ENCODE results near the gene USP8.
"Not testable (repeated sequence)": the region's sequence is repeated elsewhere in the genome, so short reads cannot be mapped to it uniquely, and the experiment has no call there.

The USP8 gene

GRCh38 chr15:50487287-50487686 is 63.1 kb downstream of the USP8 start:
- no peaks in the 10 kb centered on the region for H3K9me3 ChIP-seq (ENCODE audit: severe bottlenecking)
- H3K27ac ChIP-seq, result no peak overlapping the region
- no peaks in the 10 kb centered on the region for H3K27me3 ChIP-seq (ENCODE audit: insufficient read depth, low read depth, severe bottlenecking)
- no peak for TF ChIP-seq CTCF (IDR thresholded peaks at IDR 0.05; ENCODE audit: low read depth, low read length)
- DNase-seq, result no peak
- no peak overlapping the region for H3K4me3 ChIP-seq (ENCODE audit: low read depth, low read length)
- H3K36me3 ChIP-seq, result peaks cover 45% of the 10 kb centered on the region

GRCh38 chr15:50493625-50494024 is 69.4 kb downstream of the USP8 start:
- Histone ChIP-seq H3K4me3 (ENCODE audit: low read depth, low read length) (no peak overlapping the region), H3K9me3 (ENCODE audit: severe bottlenecking) (no peaks in the 10 kb centered on the region), H3K27me3 (ENCODE audit: insufficient read depth, low read depth, severe bottlenecking) (no peaks in the 10 kb centered on the region), H3K27ac (no peak overlapping the region), H3K36me3 (peaks cover 66% of the 10 kb centered on the region)
- no peak for DNase-seq
- no peak for TF ChIP-seq CTCF (IDR thresholded peaks at IDR 0.05; ENCODE audit: low read depth, low read length)

- not testable (repeated sequence) for DNase-seq; H3K27ac ChIP-seq; H3K9me3 ChIP-seq (ENCODE audit: severe bottlenecking); H3K27me3 ChIP-seq (ENCODE audit: insufficient read depth, low read depth, severe bottlenecking); H3K4me3 ChIP-seq (ENCODE audit: low read depth, low read length)
- H3K36me3 ChIP-seq, result peaks cover 70% of the 10 kb centered on the region
These were observed 70.3 kb downstream of the USP8 start for GRCh38 chr15:50494547-50494946.

GRCh38 chr15:50496692-50497091 is 72.5 kb downstream of the USP8 start:
- H3K36me3 ChIP-seq, result peaks cover 65% of the 10 kb centered on the region

GRCh38 chr15:50500352-50500751 is 76.1 kb downstream of the USP8 start:
- H3K4me3 ChIP-seq (ENCODE audit: low read depth, low read length), result no peak overlapping the region
- H3K36me3 ChIP-seq, result peaks cover 38% of the 10 kb centered on the region
- H3K27me3 ChIP-seq (ENCODE audit: insufficient read depth, low read depth, severe bottlenecking), result no peaks in the 10 kb centered on the region
- TF ChIP-seq CTCF (IDR thresholded peaks at IDR 0.05; ENCODE audit: low read depth, low read length), result no peak
- no peak for DNase-seq
- H3K27ac ChIP-seq, result no peak overlapping the region
- no peaks in the 10 kb centered on the region for H3K9me3 ChIP-seq (ENCODE audit: severe bottlenecking)

More at GRCh38 chr15:50496692-50497091, 72.5 kb downstream of the USP8 start:
- no peaks in the 10 kb centered on the region for H3K27me3 ChIP-seq (ENCODE audit: insufficient read depth, low read depth, severe bottlenecking)
- H3K4me3 ChIP-seq (ENCODE audit: low read depth, low read length), result no peak overlapping the region
- DNase-seq, result no peak
- H3K27ac ChIP-seq, result no peak overlapping the region
- H3K9me3 ChIP-seq (ENCODE audit: severe bottlenecking), result no peaks in the 10 kb centered on the region
- TF ChIP-seq CTCF (IDR thresholded peaks at IDR 0.05; ENCODE audit: low read depth, low read length), result no peak

- Histone ChIP-seq H3K36me3 (peaks cover 27% of the 10 kb centered on the region), H3K4me3 (ENCODE audit: low read depth, low read length) (no peak overlapping the region), H3K9me3 (ENCODE audit: severe bottlenecking) (no peaks in the 10 kb centered on the region), H3K27ac (no peak overlapping the region), H3K27me3 (ENCODE audit: insufficient read depth, low read depth, severe bottlenecking) (no peaks in the 10 kb centered on the region)
- no peak for DNase-seq
- TF ChIP-seq CTCF (IDR thresholded peaks at IDR 0.05; ENCODE audit: low read depth, low read length), result no peak
These were observed 77.6 kb downstream of the USP8 start for GRCh38 chr15:50501815-50502214.
